ENCODE results near the gene PSMB8.

The PSMB8 gene

DNA sequence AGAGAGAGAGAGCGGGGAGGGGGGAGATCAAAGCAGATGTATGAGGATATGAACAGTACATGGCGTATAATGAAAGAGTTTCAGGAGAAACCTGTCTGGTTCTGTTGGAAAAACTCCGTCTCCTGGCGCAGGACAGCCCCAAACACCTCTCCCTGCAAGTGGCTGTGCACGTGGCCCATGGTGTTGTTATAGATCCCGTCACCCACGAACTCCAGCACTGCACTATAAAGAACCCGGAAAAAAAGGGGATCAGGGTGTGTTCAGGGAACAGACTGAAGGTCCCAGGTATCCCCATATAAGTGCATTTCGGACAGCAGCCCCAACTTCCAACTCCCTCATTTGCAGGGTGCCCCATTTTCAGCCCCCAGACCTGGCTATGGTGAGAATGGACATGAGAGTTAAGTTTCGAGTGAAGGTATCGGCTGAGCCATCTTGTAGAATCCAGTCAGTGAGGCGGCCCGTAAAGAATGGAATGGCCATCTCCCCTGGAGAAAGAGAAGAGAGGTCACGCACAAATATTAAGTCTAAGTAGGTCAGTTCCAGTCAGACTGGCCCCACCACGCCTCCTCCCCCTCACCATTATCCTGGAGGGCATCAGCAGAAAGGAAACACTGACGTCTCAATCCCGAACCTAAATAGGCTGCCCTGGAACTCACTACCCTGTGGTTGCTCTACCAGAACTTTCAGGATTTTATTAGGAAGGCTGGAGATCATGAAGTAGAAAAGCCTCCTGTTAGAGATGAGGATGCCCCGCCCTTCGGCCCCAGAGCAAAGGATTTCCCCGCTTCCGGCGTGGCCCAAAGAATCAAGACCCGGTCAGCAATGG is 8.4 kb upstream of the PSMB8 start:
- peak overlapping the region; percentile 93 for H3K4me3 ChIP-seq (ENCODE audit: low read depth, low read length)
- in situ Hi-C loops (cut with HindIII; ENCODE audit: low sequenced_read_pairs), result no loop called here
- no peak for DNase-seq (ENCODE audit: low read depth)
- no peak for TF ChIP-seq CTCF (IDR thresholded peaks at IDR 0.05; ENCODE audit: low read depth, low read length, missing control alignments)

DNA sequence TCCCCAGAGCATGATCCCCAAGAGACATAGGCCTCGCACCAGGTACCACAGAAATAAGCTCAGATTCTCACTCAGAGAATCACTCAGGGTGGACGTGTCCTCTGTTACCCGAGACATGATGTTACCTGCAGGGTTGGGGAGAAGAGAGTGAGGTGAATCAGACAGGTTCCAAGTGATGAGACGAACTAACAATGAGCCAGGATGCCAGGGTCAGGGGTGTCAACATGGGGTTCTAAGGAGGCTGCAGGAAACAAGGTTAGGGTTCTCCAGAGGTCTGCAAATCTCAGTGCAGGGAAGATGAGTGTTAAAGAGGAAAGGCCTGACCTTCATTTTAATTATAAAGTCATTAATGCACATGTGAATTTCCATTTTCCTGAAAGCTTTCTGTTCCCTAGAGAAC is 7.2 kb upstream of the PSMB8 start:
- DNase-seq (ENCODE audit: low read depth), result no peak
- TF ChIP-seq CTCF (IDR thresholded peaks at IDR 0.05; ENCODE audit: low read depth, low read length, missing control alignments), result no peak
- H3K4me3 ChIP-seq (ENCODE audit: low read depth, low read length), result no peak overlapping the region
- in situ Hi-C loops (cut with HindIII; ENCODE audit: low sequenced_read_pairs), result no loop called here

DNA sequence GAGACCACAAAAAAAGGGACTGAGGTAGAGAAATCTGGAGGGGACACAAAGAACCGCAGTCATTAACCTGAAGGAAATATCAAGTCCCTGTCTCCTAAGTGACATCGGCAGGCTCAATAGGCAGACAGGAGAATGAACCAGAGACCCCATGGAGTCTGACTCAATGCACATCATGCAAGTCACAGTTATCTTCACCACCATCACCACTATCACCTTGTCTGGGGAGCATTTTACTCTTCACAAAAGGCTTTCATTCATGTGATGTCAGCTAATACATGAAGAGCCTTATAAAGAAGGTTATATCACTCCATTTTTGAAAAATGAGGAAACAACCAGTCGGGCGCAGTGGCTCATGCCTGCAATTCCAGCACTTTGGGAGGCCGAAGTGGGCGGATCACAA is 5.3 kb upstream of the PSMB8 start:
- in situ Hi-C loops (cut with HindIII; ENCODE audit: low sequenced_read_pairs), result loop anchor here (10.0 kb wide), 1 partner anchor 126 kb away; no protein-coding TSS in a partner anchor
- no peak for TF ChIP-seq CTCF (IDR thresholded peaks at IDR 0.05; ENCODE audit: low read depth, low read length, missing control alignments)
- no peak overlapping the region for H3K4me3 ChIP-seq (ENCODE audit: low read depth, low read length)
- DNase-seq (ENCODE audit: low read depth), result no peak

DNA sequence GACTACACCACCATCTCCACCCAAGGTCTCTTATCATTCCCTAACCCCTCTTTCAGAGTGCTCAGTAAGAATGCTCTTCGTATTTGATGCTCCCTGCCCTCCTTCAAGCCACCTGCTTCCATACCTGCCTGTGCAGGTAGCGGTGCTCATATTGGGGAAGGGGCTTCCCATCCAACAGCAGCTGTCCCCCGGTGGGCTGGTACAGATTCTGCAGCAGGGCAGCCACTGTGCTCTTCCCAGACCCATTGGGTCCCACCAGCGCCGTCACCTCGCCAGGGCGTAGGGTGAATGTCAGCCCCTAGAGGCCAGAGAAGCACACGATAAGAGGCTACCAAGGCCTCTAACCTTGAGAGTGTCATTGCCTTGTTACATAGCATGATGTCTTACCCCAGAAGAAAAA is 3.9 kb upstream of the PSMB8 start:
- in situ Hi-C loops (cut with HindIII; ENCODE audit: low sequenced_read_pairs), result loop anchor here (10.0 kb wide), 1 partner anchor 127 kb away; no protein-coding TSS in a partner anchor
- H3K4me3 ChIP-seq (ENCODE audit: low read depth, low read length), result no peak overlapping the region
- TF ChIP-seq CTCF (IDR thresholded peaks at IDR 0.05; ENCODE audit: low read depth, low read length, missing control alignments), result no peak
- DNase-seq (ENCODE audit: low read depth), result no peak

DNA sequence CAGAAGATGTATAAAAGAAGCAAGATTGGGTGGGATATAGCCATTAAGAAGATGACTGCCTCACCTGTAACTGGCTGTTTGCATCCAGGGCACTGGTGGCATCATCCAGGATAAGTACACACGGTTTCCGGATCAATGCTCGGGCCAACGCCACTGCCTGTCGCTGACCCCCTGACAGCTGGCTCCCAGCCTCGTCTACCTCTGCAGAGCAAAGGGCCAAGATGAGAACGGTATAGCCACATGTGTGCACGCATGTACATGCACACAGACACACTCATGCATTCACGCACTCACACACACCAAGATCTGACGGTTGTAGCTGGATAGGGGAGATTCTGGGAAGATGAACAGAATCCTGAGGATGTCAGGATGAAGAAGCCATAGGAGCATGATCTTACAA is 3.2 kb upstream of the PSMB8 start:
- H3K4me3 ChIP-seq (ENCODE audit: low read depth, low read length), result no peak overlapping the region
- in situ Hi-C loops (cut with HindIII; ENCODE audit: low sequenced_read_pairs), result loop anchor here (10.0 kb wide), 1 partner anchor 128 kb away; no protein-coding TSS in a partner anchor
- TF ChIP-seq CTCF (IDR thresholded peaks at IDR 0.05; ENCODE audit: low read depth, low read length, missing control alignments), result no peak
- DNase-seq (ENCODE audit: low read depth), result no peak

DNA sequence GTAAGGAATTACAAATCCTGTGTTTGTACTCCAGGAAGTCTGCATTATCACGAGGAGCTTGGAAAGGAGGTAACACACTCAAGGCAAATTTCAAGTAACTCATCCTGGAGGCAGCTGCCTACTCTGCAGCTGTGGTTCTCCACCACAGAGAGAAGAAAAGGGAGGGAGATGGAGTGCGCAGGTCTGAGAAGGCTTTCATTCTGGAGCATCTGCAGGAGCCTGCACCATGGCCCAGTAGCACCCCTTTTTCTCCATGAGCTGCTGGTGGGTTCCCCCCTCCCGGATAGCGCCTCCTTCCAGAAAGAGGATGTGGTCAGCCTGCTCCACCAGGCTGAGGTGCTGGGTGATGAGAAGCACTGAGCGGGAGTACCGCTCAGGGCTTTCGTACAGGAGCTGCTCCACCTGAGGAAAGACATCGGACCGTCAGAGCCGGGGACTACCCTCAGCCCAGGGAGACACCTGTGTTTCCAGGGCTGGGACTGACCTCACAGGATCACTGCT is 1.6 kb upstream of the PSMB8 start:
- DNase-seq (ENCODE audit: low read depth), result no peak
- in situ Hi-C loops (cut with HindIII; ENCODE audit: low sequenced_read_pairs), result loop anchor here (10.0 kb wide), 1 partner anchor 129 kb away; no protein-coding TSS in a partner anchor
- H3K4me3 ChIP-seq (ENCODE audit: low read depth, low read length), result no peak overlapping the region
- TF ChIP-seq CTCF (IDR thresholded peaks at IDR 0.05; ENCODE audit: low read depth, low read length, missing control alignments), result no peak
